Measurements from ENCODE around the gene MINAR2. TPM values are rescaled to one million over a fixed set of nuclear protein-coding genes. Genes with fewer than 3 reads are reported as not detected.

Gene MINAR2
- total RNA-seq, 2 experiments from 2014 or later = not detected

DNA sequence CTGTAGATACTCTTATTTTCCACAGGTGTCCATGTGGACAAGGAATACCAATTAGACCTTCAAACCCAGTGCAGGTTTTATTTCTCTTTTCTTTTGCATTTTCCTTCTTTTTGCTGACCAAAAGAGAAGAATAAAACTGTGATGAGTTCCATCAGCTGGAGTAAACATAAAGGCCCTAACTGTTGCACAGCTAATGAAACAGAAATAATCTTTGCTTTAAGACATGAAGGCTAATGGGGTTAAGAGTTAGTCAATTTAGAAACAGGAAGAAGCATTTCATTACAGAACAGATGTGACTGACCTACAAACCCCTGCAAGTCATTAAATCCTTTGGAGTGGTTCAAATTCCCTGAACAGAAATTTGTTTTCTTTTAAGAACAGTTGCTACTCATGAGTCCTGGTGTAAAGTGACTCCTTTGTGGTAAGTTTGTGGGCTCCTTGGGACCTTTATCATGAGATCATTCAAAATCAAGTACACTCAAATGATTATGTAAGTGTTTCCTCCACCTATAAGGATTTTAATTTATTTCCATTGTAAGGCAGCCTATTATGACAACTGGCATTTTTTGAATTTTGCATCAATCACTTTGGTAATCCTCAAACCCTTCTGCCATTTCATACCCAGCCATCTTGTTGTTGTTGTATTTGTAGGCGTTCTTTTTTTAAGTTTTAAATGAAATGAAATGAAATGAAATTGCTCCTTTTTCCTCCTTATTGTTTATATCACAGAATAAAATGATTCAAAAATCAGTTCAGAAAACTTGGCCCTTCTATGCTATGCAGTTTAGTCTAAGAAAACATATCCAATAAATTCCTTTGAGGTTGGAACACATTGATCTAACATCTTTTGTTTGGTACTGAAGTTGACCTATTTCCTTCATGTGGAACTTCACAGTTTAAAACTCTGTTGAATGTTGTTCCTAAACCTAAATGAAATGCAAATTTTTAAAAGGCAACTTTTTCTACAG lies 1.3 kb downstream of the MINAR2 start:
- no peak for DNase-seq
- H3K27ac Mint-ChIP-seq = no peak overlapping the region
- no peaks in the 10 kb centered on the region for H3K4me1 Mint-ChIP-seq (ENCODE audit: low read depth)

DNA sequence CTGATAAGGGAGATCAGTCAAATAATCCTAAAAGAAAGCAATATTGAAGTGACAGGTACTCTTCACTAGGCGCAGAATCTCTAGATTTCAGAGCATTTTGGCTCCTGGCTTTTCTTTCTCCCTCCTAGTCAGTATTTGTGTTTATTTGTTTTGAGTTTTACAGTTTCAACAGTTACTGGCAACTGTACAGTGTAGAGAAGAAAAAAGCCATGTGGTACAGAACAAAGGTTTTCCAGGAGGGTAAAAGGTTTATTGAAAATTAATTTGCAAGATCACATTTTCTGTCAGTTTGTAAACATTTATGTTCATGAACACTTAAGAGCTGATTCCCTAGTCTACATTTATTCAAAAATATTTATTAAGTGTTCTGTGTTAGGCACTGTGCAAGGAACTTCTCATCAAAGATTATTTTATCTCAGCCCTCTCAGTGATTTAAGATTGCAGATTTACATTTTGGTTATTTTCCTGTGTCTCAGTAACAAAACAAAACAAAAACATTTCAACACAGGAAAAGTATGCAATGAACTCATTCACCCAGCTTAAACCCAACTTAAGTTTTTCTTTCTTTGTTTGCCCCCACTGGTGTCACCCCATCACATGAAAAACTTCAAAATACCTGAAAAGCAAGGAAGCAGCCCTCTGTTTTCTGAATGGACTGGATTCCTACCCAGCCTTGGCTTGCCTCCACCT lies 12.9 kb downstream of the MINAR2 start:
- ATAC-seq (no peak), DNase-seq (no peak)
- CTCF ChIA-PET = interaction anchor here (3.4 kb wide), 1 partner anchor 10 kb away, joined by 13 read pairs; no protein-coding TSS in a partner anchor
- Mint-ChIP-seq H3K9me3 (ENCODE audit: insufficient read depth) (no peaks in the 10 kb centered on the region), H3K27ac (no peak overlapping the region), H3K4me3 (no peak overlapping the region), H3K36me3 (ENCODE audit: low read depth) (no peaks in the 10 kb centered on the region), H3K4me1 (ENCODE audit: low read depth) (no peaks in the 10 kb centered on the region), H3K27me3 (ENCODE audit: low read depth) (peaks cover 3% of the 10 kb centered on the region)
- POLR2A ChIA-PET = no interaction called here

More for the DNA sequence above, 1.3 kb downstream of the MINAR2 start:
- Mint-ChIP-seq H3K4me3 (no peak overlapping the region), H3K9me3 (ENCODE audit: insufficient read depth) (no peaks in the 10 kb centered on the region), H3K36me3 (ENCODE audit: low read depth) (no peaks in the 10 kb centered on the region), H3K27me3 (ENCODE audit: low read depth) (no peaks in the 10 kb centered on the region)
- ChIA-PET CTCF (interaction anchor here (0.6 to 0.7 kb wide), 2 partner anchors 18 to 1777 kb away, joined by 3 read pairs; no protein-coding TSS in a partner anchor), POLR2A (no interaction called here)
- ATAC-seq = no peak

DNA sequence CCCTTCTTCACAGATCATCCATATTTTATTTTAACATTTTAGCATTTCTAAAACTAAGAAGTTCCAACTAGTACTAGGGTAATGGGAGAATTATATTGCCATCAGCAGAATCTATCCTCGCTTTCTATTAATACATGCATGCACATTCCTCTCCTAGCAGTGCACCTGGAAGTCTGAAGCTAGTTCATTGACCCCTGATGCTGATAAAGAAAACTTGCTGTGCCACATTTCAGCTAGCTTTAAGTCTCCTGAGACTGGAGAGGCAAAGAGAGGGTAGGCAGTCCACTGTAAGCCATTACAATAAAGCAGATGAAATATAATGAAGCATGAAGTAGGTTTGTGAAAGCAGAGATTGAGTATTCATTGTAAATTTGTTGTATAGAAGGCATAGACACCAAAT lies 15.8 kb downstream of the MINAR2 start:
- no peaks in the 10 kb centered on the region for H3K9me3 Mint-ChIP-seq (ENCODE audit: insufficient read depth)
- ATAC-seq (no peak), DNase-seq (no peak)
- H3K27me3 Mint-ChIP-seq (ENCODE audit: low read depth) = no peaks in the 10 kb centered on the region
- H3K4me1 Mint-ChIP-seq (ENCODE audit: low read depth) = no peaks in the 10 kb centered on the region
- H3K4me3 Mint-ChIP-seq = no peak overlapping the region
- POLR2A ChIA-PET = no interaction called here
- no peaks in the 10 kb centered on the region for H3K36me3 Mint-ChIP-seq (ENCODE audit: low read depth)
- no peak overlapping the region for H3K27ac Mint-ChIP-seq
- CTCF ChIA-PET = interaction anchor here (1.6 kb wide), 1 partner anchor 88 kb away, joined by 7 read pairs; no protein-coding TSS in a partner anchor

DNA sequence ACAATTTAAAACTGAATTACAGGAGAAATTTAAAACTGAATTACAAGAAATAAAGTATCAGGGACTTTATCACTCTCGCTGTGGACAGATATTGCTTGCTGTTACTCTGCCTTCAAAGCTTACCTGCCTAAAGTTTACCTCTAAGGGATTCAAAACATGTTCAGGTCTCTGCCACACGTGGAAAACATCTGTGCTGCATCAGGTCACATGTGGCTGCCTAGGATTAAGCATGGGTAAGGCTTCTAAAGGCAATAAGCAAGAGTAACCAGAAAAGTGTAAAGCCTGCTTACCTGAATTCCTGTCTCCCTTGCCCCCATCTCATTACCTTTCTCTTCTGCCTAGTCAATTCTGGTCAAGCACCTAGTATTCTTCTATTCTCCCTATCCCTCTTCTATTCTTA lies 18.9 kb downstream of the MINAR2 start:
- no peak overlapping the region for H3K4me3 Mint-ChIP-seq
- no peaks in the 10 kb centered on the region for H3K9me3 Mint-ChIP-seq (ENCODE audit: insufficient read depth)
- DNase-seq = no peak
- ChIA-PET CTCF (interaction anchor here (1.0 to 2.0 kb wide), 2 partner anchors 18 to 861 kb away, joined by 3 to 10 read pairs; no protein-coding TSS in a partner anchor), POLR2A (no interaction called here)
- no peaks in the 10 kb centered on the region for H3K27me3 Mint-ChIP-seq (ENCODE audit: low read depth)
- H3K36me3 Mint-ChIP-seq (ENCODE audit: low read depth) = no peaks in the 10 kb centered on the region
- H3K27ac Mint-ChIP-seq = no peak overlapping the region
- no peaks in the 10 kb centered on the region for H3K4me1 Mint-ChIP-seq (ENCODE audit: low read depth)
- no peak for ATAC-seq

- Mint-ChIP-seq H3K4me1 (ENCODE audit: low read depth) (no peaks in the 10 kb centered on the region), H3K36me3 (ENCODE audit: low read depth) (no peaks in the 10 kb centered on the region), H3K27ac (no peak overlapping the region), H3K27me3 (ENCODE audit: low read depth) (no peaks in the 10 kb centered on the region), H3K9me3 (ENCODE audit: insufficient read depth) (no peaks in the 10 kb centered on the region), H3K4me3 (no peak overlapping the region)
- ChIA-PET CTCF (interaction anchor here (0.5 to 2.0 kb wide), 7 partner anchors 9 to 862 kb away, joined by 3 to 10 read pairs (median 4); no protein-coding TSS in a partner anchor), POLR2A (no interaction called here)
- ATAC-seq (peak; percentile 87), DNase-seq (peak; percentile 71)
These were observed 20.1 kb downstream of the MINAR2 start for GRCh38 chr5:129767927-129768380.

GRCh38 chr5:129768735-129769134 lies 20.8 kb downstream of the MINAR2 start:
- Mint-ChIP-seq H3K27me3 (ENCODE audit: low read depth) (no peaks in the 10 kb centered on the region), H3K4me1 (ENCODE audit: low read depth) (no peaks in the 10 kb centered on the region), H3K4me3 (no peak overlapping the region), H3K36me3 (ENCODE audit: low read depth) (no peaks in the 10 kb centered on the region), H3K27ac (no peak overlapping the region), H3K9me3 (ENCODE audit: insufficient read depth) (no peaks in the 10 kb centered on the region)
- CTCF ChIA-PET = interaction anchor here (0.7 to 2.0 kb wide), 5 partner anchors 9 to 863 kb away, joined by 3 to 10 read pairs (median 4); no protein-coding TSS in a partner anchor
- no peak for ATAC-seq
- POLR2A ChIA-PET = no interaction called here
- DNase-seq = no peak

- CTCF ChIA-PET = interaction anchor here (0.6 to 5.9 kb wide), 4 partner anchors 10 to 1556 kb away, joined by 3 to 34 read pairs (median 8); no protein-coding TSS in a partner anchor
- Mint-ChIP-seq H3K9me3 (ENCODE audit: insufficient read depth) (no peaks in the 10 kb centered on the region), H3K27me3 (ENCODE audit: low read depth) (no peaks in the 10 kb centered on the region), H3K27ac (no peak overlapping the region), H3K4me3 (no peak overlapping the region), H3K36me3 (ENCODE audit: low read depth) (no peaks in the 10 kb centered on the region), H3K4me1 (ENCODE audit: low read depth) (no peaks in the 10 kb centered on the region)
- ATAC-seq = no peak
- DNase-seq = no peak
- POLR2A ChIA-PET = interaction anchor here (0.7 kb wide), 1 partner anchor 1483 kb away, joined by 3 read pairs; no protein-coding TSS in a partner anchor
These were observed 22.3 kb downstream of the MINAR2 start for GRCh38 chr5:129770024-129770820.

DNA sequence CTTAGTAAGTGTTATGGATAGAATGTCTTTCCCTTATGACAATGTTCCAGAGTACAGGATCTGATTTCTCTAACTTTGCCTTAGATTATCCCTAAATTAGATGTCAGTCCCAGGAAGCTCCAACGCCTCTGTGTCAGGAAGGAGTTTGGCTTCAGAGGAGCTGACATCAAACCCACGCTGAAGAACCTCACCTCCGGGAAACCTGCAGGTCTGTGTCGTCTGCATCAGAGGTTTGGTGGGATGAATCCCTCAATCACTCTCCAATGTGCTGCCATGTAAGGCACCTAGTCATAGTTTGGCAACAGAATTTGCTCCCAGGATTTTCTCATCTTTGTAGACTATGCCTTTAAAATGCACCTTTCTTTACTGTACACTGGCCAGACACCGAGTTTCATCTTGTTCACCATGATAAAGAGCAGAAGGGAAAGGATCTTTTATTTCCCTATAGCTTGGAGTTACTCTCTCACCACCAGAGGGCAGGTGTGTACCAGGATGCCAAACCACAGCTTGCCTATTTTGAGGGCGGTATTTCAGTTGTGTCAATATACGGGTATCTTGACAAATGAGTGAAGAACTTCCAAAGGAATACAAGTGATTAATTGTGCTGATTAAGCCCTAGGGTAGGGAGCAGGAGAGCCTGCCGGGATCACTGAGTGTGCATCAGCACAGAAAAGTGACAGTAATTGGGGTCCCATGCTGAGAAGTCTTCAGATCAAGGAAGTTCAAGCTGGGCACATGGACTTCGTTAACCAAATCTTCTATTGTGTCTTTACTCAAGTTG lies 23.4 kb downstream of the MINAR2 start:
- peak; percentile 53 for DNase-seq
- H3K27ac Mint-ChIP-seq = no peak overlapping the region
- ChIA-PET POLR2A (interaction anchor here (0.6 kb wide), 1 partner anchor 1265 kb away, joined by 3 read pairs; no protein-coding TSS in a partner anchor), CTCF (interaction anchor here (0.6 to 5.9 kb wide), 12 partner anchors 11 to 1557 kb away, joined by 3 to 34 read pairs (median 3); no protein-coding TSS in a partner anchor)
- H3K27me3 Mint-ChIP-seq (ENCODE audit: low read depth) = no peaks in the 10 kb centered on the region
- ATAC-seq = peak; percentile 47
- H3K4me3 Mint-ChIP-seq = no peak overlapping the region
- H3K9me3 Mint-ChIP-seq (ENCODE audit: insufficient read depth) = no peaks in the 10 kb centered on the region
- no peaks in the 10 kb centered on the region for H3K36me3 Mint-ChIP-seq (ENCODE audit: low read depth)
- no peaks in the 10 kb centered on the region for H3K4me1 Mint-ChIP-seq (ENCODE audit: low read depth)

GRCh38 chr5:129773376-129773775 lies 25.5 kb downstream of the MINAR2 start:
- H3K36me3 Mint-ChIP-seq (ENCODE audit: low read depth) = no peaks in the 10 kb centered on the region
- no peaks in the 10 kb centered on the region for H3K9me3 Mint-ChIP-seq (ENCODE audit: insufficient read depth)
- H3K27me3 Mint-ChIP-seq (ENCODE audit: low read depth) = no peaks in the 10 kb centered on the region
- H3K4me3 Mint-ChIP-seq = no peak overlapping the region
- no peak overlapping the region for H3K27ac Mint-ChIP-seq
- ChIA-PET CTCF (interaction anchor here (0.7 to 5.9 kb wide), 2 partner anchors 79 to 1572 kb away, joined by 3 to 34 read pairs; no protein-coding TSS in a partner anchor), POLR2A (no interaction called here)
- DNase-seq (no peak), ATAC-seq (no peak)
- no peaks in the 10 kb centered on the region for H3K4me1 Mint-ChIP-seq (ENCODE audit: low read depth)

DNA sequence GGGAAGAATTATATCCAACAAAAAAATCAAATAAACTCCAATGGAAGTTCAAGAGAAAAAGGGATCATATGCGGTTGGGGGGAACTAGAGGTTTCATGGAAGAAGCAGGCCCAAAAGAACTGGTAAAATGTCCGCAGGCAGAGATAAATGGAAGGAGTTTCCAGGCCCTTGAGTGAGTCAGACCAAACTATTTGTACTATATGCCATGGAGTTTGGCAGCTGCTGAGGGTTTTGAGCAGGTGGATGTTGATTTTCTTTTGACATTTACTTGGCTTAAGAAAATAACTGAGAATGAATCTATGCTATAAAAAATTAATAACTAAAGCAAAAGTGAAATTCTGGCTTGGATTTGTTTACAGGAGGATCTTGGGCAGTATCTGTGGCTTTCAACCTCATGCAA lies 33.7 kb downstream of the MINAR2 start:
- Mint-ChIP-seq H3K4me1 (ENCODE audit: low read depth) (no peaks in the 10 kb centered on the region), H3K36me3 (ENCODE audit: low read depth) (no peaks in the 10 kb centered on the region), H3K27me3 (ENCODE audit: low read depth) (no peaks in the 10 kb centered on the region), H3K27ac (no peak overlapping the region), H3K4me3 (no peak overlapping the region), H3K9me3 (ENCODE audit: insufficient read depth) (no peaks in the 10 kb centered on the region)
- ATAC-seq (no peak), DNase-seq (no peak)
- CTCF ChIA-PET = no interaction called here
- POLR2A ChIA-PET = no interaction called here

Data from activated CD8-positive, alpha-beta T cell treated with anti-CD3 and anti-CD28 coated beads, Interleukin-2, amount 10 ng/mL, durations not matched to agents 7 days and 5 days (primary cell).